ENCODE measurements around the gene CASQ1.
A peak's percentile ranks its signal among the peaks of the same experiment; 100 is the strongest.

Gene CASQ1

GRCh38 chr1:160186246-160186645 lies 4.1 kb upstream of the CASQ1 start:
- H3K27me3 Mint-ChIP-seq, result no peaks in the 10 kb centered on the region
- H3K4me1 Mint-ChIP-seq (ENCODE audit: low read depth), result no peaks in the 10 kb centered on the region
- H3K9me3 Mint-ChIP-seq, result no peaks in the 10 kb centered on the region
- H3K27ac Mint-ChIP-seq, result no peak overlapping the region
- no peak overlapping the region for H3K4me3 Mint-ChIP-seq
- H3K36me3 Mint-ChIP-seq (ENCODE audit: low read depth), result no peaks in the 10 kb centered on the region

- Mint-ChIP-seq H3K36me3 (ENCODE audit: low read depth) (no peaks in the 10 kb centered on the region), H3K9me3 (no peaks in the 10 kb centered on the region), H3K27me3 (no peaks in the 10 kb centered on the region), H3K4me1 (ENCODE audit: low read depth) (no peaks in the 10 kb centered on the region), H3K27ac (no peak overlapping the region), H3K4me3 (no peak overlapping the region)
Observed at GRCh38 chr1:160186729-160187128, 3.6 kb upstream of the CASQ1 start.

DNA sequence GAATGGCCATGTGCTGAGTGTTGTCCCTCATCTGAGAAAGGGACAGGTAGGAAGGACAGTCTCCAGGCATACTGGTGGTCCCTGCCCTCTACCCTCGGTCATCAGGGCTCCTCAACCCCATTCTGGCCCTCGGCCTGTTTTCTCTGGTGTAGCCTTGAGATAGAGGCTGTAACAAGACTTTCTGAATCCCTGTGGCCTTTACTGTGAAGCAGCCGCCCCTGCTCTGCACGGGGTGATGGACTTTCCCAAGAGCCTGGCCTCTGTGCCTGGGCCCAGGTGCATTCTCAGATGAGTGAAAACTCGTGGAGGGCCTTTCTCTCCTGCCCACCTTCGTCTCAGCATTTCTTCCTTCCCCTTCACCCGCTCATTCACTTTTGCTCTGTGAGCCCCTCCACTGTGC lies 3.0 kb upstream of the CASQ1 start:
- H3K4me3 Mint-ChIP-seq, result no peak overlapping the region
- no peaks in the 10 kb centered on the region for H3K9me3 Mint-ChIP-seq
- H3K27ac Mint-ChIP-seq, result no peak overlapping the region
- no peaks in the 10 kb centered on the region for H3K36me3 Mint-ChIP-seq (ENCODE audit: low read depth)
- no peaks in the 10 kb centered on the region for H3K27me3 Mint-ChIP-seq
- no peaks in the 10 kb centered on the region for H3K4me1 Mint-ChIP-seq (ENCODE audit: low read depth)

DNA sequence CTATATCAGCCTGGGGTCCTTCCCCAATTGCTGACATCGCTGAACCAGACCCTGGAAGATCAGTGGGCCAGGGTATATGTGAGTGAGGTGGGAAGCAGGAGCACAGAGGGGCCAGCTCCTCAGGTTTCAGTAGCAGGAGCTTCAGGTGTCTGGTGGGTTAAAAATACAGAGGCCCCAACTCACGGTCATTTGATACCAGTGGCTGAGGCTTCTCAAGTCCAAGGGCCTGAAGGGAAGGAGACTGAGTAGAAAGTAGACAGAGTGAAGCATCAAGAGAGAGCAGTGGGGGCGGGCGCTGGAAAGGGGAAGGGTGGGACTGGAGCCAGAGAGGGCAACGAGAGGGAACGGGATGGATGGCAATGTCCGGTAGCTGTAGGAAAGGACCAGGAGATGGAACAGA lies 2.0 kb upstream of the CASQ1 start:
- Mint-ChIP-seq H3K27ac (no peak overlapping the region), H3K4me1 (ENCODE audit: low read depth) (no peaks in the 10 kb centered on the region), H3K4me3 (no peak overlapping the region), H3K27me3 (no peaks in the 10 kb centered on the region), H3K9me3 (no peaks in the 10 kb centered on the region), H3K36me3 (ENCODE audit: low read depth) (no peaks in the 10 kb centered on the region)

GRCh38 chr1:160191756-160192155 lies 1.4 kb downstream of the CASQ1 start:
- Mint-ChIP-seq H3K9me3 (no peaks in the 10 kb centered on the region), H3K4me3 (no peak overlapping the region)

DNA sequence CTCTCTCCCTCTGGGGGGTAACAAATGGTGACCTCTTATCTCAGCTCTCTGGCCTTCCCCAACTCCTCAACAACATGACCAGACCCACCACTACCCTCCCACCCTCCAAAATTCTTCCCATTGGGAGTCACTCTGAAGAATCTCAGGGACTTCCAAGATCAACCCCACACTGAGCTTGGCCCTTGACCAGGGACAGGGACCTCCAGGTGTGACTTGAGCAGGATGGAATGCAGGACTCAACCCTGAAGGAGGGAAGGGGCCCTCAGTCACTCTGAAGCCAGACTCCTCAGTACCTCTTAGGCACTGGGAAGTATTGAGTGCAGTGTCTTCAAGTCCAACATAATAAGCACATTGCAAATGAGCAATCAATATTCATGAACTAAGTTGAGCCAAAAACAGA lies 1.9 kb downstream of the CASQ1 start:
- H3K4me1 Mint-ChIP-seq (ENCODE audit: low read depth), result no peaks in the 10 kb centered on the region
- H3K9me3 Mint-ChIP-seq, result no peaks in the 10 kb centered on the region
- no peak overlapping the region for H3K27ac Mint-ChIP-seq
- H3K36me3 Mint-ChIP-seq (ENCODE audit: low read depth), result no peaks in the 10 kb centered on the region
- H3K4me3 Mint-ChIP-seq, result no peak overlapping the region
- H3K27me3 Mint-ChIP-seq, result no peaks in the 10 kb centered on the region

More at GRCh38 chr1:160191756-160192155, 1.4 kb downstream of the CASQ1 start:
- Mint-ChIP-seq H3K27ac (no peak overlapping the region), H3K4me1 (ENCODE audit: low read depth) (no peaks in the 10 kb centered on the region), H3K27me3 (no peaks in the 10 kb centered on the region), H3K36me3 (ENCODE audit: low read depth) (no peaks in the 10 kb centered on the region)

DNA sequence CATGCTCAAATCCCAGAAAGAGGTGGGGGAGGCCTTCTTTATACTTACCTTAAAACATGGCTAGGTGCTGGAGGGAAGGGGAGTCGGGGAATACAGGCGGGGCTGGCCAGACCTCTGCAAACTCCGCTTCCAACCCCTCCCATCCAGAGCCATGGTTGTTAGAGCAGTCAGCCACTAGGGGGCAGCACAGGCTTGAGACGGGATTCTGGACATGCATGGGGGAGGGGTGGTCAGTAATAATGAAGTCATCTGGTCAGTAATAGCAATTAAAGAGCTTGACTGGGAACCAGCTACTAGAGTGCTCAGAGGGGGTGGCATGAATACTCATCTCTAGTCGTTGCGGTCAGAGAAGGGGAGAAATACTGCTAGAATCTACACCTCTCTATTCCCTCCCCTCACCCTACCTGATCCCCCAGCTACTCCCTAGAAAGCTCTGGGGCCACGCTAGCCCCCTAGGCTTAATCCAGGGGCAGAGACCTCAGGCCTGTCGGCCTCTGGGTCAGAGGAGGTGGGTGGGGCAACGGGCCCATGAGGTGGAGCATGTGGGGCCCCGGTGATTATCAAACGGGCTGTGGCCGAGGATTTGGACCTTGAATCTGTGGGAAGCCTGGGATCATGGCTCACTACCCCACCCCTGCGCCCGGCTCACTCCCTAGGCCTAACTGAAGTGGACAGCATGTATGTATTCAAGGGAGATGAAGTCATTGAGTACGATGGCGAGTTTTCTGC lies 2.9 kb downstream of the CASQ1 start:
- no peaks in the 10 kb centered on the region for H3K9me3 Mint-ChIP-seq
- H3K27ac Mint-ChIP-seq, result no peak overlapping the region
- H3K36me3 Mint-ChIP-seq (ENCODE audit: low read depth), result no peaks in the 10 kb centered on the region

GRCh38 chr1:160193832-160194736 lies 3.7 kb downstream of the CASQ1 start:
- no peaks in the 10 kb centered on the region for H3K27me3 Mint-ChIP-seq
- no peaks in the 10 kb centered on the region for H3K9me3 Mint-ChIP-seq
- no peak overlapping the region for H3K27ac Mint-ChIP-seq
- no peaks in the 10 kb centered on the region for H3K36me3 Mint-ChIP-seq (ENCODE audit: low read depth)
- no peak overlapping the region for H3K4me3 Mint-ChIP-seq
- H3K4me1 Mint-ChIP-seq (ENCODE audit: low read depth), result no peaks in the 10 kb centered on the region

More for the DNA sequence above, 2.9 kb downstream of the CASQ1 start:
- no peak overlapping the region for H3K4me3 Mint-ChIP-seq
- H3K4me1 Mint-ChIP-seq (ENCODE audit: low read depth), result no peaks in the 10 kb centered on the region
- H3K27me3 Mint-ChIP-seq, result no peaks in the 10 kb centered on the region

GRCh38 chr1:160194737-160195059 lies 4.3 kb downstream of the CASQ1 start:
- no peak overlapping the region for H3K4me3 Mint-ChIP-seq
- H3K9me3 Mint-ChIP-seq, result no peaks in the 10 kb centered on the region
- no peaks in the 10 kb centered on the region for H3K27me3 Mint-ChIP-seq
- H3K27ac Mint-ChIP-seq, result no peak overlapping the region
- no peaks in the 10 kb centered on the region for H3K4me1 Mint-ChIP-seq (ENCODE audit: low read depth)
- H3K36me3 Mint-ChIP-seq (ENCODE audit: low read depth), result no peaks in the 10 kb centered on the region

- H3K36me3 Mint-ChIP-seq (ENCODE audit: low read depth), result no peaks in the 10 kb centered on the region
- no peaks in the 10 kb centered on the region for H3K4me1 Mint-ChIP-seq (ENCODE audit: low read depth)
- no peak overlapping the region for H3K4me3 Mint-ChIP-seq
- H3K9me3 Mint-ChIP-seq, result no peaks in the 10 kb centered on the region
- no peaks in the 10 kb centered on the region for H3K27me3 Mint-ChIP-seq
- H3K27ac Mint-ChIP-seq, result no peak overlapping the region
Observed at GRCh38 chr1:160196143-160196542, 5.8 kb downstream of the CASQ1 start.

GRCh38 chr1:160197231-160197630 lies 6.9 kb downstream of the CASQ1 start:
- Mint-ChIP-seq H3K4me3 (no peak overlapping the region), H3K27ac (no peak overlapping the region), H3K4me1 (ENCODE audit: low read depth) (no peaks in the 10 kb centered on the region), H3K36me3 (ENCODE audit: low read depth) (no peaks in the 10 kb centered on the region), H3K9me3 (no peaks in the 10 kb centered on the region), H3K27me3 (no peaks in the 10 kb centered on the region)

DNA sequence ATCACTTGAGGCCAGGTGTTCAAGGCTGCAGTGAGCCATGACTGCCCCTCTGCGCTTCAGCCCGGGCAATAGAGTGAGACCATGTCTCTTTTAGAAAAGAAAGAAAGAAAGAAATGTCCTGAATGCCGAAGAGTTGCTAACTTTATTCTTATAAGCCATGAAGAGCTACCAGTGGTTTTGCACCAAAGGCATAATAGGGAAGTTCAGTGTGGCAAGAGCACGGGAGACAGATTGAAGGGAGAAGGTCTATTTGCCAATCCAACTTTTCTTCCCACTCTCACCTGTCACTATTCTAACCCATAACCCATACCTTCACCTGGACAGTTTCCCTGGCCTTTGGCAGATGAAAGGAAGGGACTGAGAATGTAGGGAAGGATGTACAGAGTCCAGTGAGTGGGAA lies 10.4 kb downstream of the CASQ1 start:
- peaks cover 11% of the 10 kb centered on the region for H3K4me1 Mint-ChIP-seq (ENCODE audit: low read depth)
- H3K9me3 Mint-ChIP-seq, result no peaks in the 10 kb centered on the region
- H3K4me3 Mint-ChIP-seq, result no peak overlapping the region
- H3K36me3 Mint-ChIP-seq (ENCODE audit: low read depth), result no peaks in the 10 kb centered on the region
- H3K27ac Mint-ChIP-seq, result no peak overlapping the region
- H3K27me3 Mint-ChIP-seq, result no peaks in the 10 kb centered on the region

DNA sequence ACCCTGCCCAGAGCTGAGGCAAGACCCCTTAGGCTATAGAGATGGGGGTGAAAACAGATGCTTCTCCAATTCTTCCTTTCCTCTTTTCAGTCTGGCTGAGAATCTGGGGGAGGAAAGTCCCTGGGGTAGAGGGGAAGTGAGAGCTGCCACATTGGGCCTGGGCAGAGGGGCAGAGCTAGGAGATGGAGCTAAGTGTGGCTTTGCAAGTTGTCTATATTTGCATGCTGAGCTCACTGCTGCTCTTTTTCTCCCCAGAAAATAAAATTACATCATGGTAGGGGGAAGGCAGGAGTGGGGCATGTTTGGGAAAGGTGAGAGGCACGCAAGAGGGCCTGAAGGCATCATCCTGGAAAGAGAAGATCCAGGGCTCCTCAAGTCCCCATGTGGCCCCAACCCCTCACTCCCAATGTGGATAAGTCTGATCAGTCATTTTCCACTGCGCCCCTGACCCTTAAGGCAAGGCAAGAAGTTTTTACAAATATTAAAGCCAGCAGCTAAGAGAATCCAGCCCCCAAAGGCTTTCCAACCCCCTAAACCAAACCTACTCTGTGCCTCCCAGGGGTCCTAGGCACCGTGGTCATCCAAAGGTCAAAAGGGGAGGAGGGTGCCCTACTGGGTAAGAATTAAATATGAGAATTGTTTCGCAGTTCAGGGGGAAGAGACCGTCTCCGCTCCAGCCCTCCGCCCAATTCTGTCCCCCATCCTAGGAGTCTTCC lies 14.3 kb downstream of the CASQ1 start:
- H3K27me3 Mint-ChIP-seq, result no peaks in the 10 kb centered on the region
- peaks cover 12% of the 10 kb centered on the region for H3K36me3 Mint-ChIP-seq (ENCODE audit: low read depth)
- no peaks in the 10 kb centered on the region for H3K9me3 Mint-ChIP-seq
- peak overlapping the region; percentile 85 for H3K4me3 Mint-ChIP-seq
- peaks cover 45% of the 10 kb centered on the region for H3K4me1 Mint-ChIP-seq (ENCODE audit: low read depth)
- H3K27ac Mint-ChIP-seq, result peak overlapping the region; percentile 76

DNA sequence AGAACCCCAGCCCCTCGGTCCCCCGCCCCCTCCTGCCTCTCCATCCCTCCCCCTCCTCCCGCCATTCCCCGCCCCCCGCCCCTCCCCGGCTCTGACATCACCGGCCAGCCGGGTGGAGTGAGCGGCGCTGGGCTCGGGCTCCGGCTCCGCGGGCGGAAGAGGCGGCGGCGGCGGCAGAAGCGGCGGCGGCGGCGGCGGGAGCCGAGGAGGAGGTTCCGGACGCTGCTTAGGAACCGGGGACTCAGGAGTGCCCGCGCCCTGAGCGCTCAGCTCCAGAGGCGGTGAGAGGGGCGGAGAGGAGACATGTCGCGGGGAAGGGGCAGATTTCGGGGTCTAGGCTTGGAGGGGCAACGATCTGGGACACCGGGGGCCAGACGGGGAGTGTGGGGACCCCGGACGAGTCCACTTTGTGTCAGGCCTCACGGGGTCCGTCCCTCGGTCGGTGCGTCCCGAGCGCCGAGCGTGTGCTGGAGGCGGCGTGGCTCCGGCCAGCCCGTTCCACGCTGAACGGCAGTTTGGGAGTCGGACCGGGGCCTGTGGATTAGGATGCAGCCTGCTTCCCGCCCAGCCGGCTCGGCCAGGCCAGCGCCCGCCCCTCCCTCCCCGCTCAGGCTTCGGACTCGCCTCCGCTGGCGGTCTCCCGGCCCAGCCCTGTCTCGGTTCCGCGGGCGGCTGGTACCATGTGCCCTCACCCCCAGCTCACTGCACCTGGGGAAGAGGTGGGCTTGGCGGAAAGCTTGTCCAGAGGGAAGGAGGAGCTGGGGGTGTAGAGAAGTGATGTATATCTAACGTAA lies 15.1 kb downstream of the CASQ1 start, which contains the start of gene PEA15:
Gene PEA15, plus strand, starts transcription at position 143 of the 794 bp plus-strand sequence. CDS start 6,161 bp downstream, outside the sequence.
- Mint-ChIP-seq H3K27me3 (no peaks in the 10 kb centered on the region), H3K27ac (peak within 1 kb of the TSS; percentile 82), H3K36me3 (ENCODE audit: low read depth) (peaks cover 20% of the 10 kb centered on the region), H3K4me1 (ENCODE audit: low read depth) (peaks cover 53% of the 10 kb centered on the region), H3K9me3 (no peaks in the 10 kb centered on the region), H3K4me3 (peak within 1 kb of the TSS; percentile 85)
